ENCODE data around the gene AGL.

Gene AGL

GRCh38 chr1:99867682-99868081, 17.5 kb downstream of the AGL start:
- no peak overlapping the region for H3K4me3 ChIP-seq (ENCODE audit: low read depth, low read length)
- no peak for DNase-seq (ENCODE audit: low read depth)
- no peak for TF ChIP-seq CTCF (conservative IDR thresholded peaks at IDR 0.05; ENCODE audit: low read depth, low read length)

- H3K4me3 ChIP-seq (ENCODE audit: low read depth, low read length) = no peak overlapping the region
- peak; percentile 80 for DNase-seq (ENCODE audit: low read depth)
- TF ChIP-seq CTCF (conservative IDR thresholded peaks at IDR 0.05; ENCODE audit: low read depth, low read length) = no peak
Observed at GRCh38 chr1:99869304-99869703, 19.1 kb downstream of the AGL start.

- DNase-seq (ENCODE audit: low read depth) = no peak
- TF ChIP-seq CTCF (conservative IDR thresholded peaks at IDR 0.05; ENCODE audit: low read depth, low read length) = no peak
- H3K4me3 ChIP-seq (ENCODE audit: low read depth, low read length) = no peak overlapping the region
Observed at GRCh38 chr1:99869723-99870122, 19.6 kb downstream of the AGL start.

GRCh38 chr1:99872063-99872462, 21.9 kb downstream of the AGL start:
- DNase-seq (ENCODE audit: low read depth) = no peak

GRCh38 chr1:99877568-99877967, 27.4 kb downstream of the AGL start:
- TF ChIP-seq CTCF (conservative IDR thresholded peaks at IDR 0.05; ENCODE audit: low read depth, low read length) = no peak
- DNase-seq (ENCODE audit: low read depth) = no peak
- H3K4me3 ChIP-seq (ENCODE audit: low read depth, low read length) = no peak overlapping the region

More at GRCh38 chr1:99872063-99872462, 21.9 kb downstream of the AGL start:
- TF ChIP-seq CTCF (conservative IDR thresholded peaks at IDR 0.05; ENCODE audit: low read depth, low read length) = no peak
- H3K4me3 ChIP-seq (ENCODE audit: low read depth, low read length) = no peak overlapping the region

GRCh38 chr1:99886179-99886578, 36.0 kb downstream of the AGL start:
- DNase-seq (ENCODE audit: low read depth) = no peak
- no peak for TF ChIP-seq CTCF (conservative IDR thresholded peaks at IDR 0.05; ENCODE audit: low read depth, low read length)
- no peak overlapping the region for H3K4me3 ChIP-seq (ENCODE audit: low read depth, low read length)

GRCh38 chr1:99886841-99887240, 36.7 kb downstream of the AGL start:
- DNase-seq (ENCODE audit: low read depth) = no peak
- H3K4me3 ChIP-seq (ENCODE audit: low read depth, low read length) = no peak overlapping the region
- TF ChIP-seq CTCF (conservative IDR thresholded peaks at IDR 0.05; ENCODE audit: low read depth, low read length) = no peak

All from choroid plexus epithelial cell (primary cell).